GM19043 (cell line): Measurements from ENCODE around the gene ARPIN.
"Not testable (repeated sequence)": the region's sequence is repeated elsewhere in the genome, so short reads cannot be mapped to it uniquely, and the experiment has no call there.

ENCODE experiments used
- ATAC-seq: cut with Tn5 transposase; IDR thresholded peaks from one replicate; pipeline ENCODE4 v1.9.1; 2021; ENCODE audit warnings: low read depth; ENCODE audit not compliant: unreplicated experiment

Gene ARPIN

DNA sequence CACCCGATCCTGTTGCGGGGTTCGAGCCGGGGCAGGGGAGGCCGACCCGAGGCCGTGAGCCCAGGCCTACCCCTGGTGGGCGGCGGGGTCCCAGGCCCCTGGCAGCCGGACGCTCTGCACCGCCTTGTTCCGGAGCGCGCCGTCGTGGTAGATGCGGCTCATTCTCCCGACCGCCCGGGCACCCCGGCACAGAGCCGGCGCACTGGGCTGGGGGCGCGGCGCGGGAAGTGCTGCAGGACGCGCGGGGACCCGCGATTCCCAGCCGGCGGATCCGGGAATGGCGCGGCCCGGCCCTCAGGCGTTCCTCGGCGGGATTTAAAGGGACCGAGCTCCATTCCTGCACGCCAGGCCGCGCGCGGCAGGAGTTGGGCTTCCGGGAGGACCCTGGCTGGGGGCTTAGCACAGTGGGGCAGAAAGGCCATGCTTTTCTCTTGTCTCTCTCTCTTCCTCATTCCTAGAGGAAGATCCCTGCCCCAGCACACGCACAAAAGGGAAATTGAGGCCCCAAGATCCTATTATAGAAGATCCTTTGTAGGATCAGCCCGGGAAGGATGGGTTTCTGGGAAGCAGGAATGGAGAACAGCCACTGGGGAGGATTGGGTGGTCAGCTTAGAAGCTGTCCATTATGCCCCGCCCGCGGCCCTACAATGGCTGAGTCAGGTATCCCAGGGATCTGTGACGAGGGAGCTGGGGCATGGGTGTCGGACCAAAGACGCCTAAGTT is at the start of gene ARPIN:
Gene ARPIN, minus strand, starts transcription at position 279 of the 723 bp plus-strand sequence. Its CDS starts 117 bp downstream, at position 162.
- ATAC-seq: no peak

DNA sequence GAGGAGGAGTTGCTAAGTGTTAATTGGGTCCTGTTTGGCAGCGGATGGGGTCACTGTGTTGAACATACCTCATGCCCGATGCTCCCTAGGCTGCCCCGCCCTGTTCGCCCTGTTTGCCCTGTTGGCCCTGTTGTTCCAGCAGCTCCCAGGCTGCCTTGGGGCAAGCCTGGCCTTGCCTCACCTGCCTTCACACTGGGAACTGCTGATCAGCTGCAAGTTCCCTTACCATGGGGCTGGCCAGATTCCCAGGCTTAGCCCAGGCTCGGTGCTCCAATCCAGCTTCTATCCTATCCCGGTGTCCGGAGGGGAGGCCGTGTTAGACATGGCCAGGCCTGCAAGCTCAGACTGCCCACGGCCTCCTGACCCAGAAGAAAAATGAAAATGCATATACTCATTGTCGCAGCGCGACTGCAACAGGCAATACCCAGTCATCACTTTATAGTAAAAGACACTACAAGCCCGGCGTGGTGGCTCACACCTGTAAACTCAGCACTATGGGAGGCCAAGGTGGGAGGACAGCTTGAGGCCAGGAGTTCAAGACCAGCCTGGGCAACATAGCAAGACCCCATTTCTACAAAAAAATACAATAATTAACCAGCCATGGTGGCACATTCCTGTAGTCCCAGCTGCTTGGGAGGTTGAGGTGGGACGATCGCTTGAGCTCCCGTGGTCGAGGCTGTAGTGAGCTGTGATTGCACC is 45.5 kb upstream of the ARPIN start:
- no peak for ATAC-seq

DNA sequence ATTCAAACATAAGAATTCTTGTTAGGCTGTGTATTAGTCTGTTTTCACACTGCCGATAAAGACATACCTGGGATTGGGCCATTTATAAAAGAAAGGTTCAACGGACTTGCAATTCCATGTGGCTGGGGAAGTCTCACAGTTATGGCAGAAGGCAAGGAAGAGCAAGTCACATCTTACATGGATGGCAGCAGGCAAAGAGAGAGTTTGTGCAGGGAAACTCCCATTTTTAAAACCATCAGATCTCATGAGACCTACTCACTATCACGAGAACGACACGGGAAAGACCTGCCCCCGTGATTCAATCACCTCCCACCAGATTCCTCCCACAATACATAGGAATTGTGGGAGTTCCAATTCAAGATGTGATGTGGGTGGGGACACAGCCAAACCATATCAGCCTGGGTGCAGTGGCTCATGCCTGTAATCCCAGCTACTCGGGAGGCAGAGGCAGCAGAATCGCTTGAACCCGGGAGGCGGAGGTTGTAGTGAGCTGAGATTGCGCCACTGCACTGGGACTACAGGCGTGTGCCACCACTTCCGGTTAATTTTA is 42.8 kb upstream of the ARPIN start:
- not testable (repeated sequence) for ATAC-seq

DNA sequence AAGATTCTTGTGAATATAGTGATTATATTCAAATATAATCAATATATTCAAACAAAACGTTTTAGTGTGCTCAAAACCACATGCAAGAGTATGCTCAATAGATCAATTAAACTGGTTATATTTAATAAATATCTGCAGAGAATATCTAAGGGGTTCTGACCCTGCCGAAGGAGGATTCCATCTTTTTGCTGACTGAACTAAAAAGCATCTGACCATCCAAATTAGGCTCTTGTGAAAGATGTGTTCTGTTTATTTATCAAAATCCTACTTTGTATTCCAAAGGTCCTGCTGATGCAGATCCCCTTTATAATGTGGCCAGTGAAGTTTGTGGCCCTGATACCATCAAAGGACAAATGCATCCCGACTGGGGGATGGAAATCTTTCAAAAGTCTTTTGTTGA is 41.8 kb upstream of the ARPIN start:
- ATAC-seq: no peak

DNA sequence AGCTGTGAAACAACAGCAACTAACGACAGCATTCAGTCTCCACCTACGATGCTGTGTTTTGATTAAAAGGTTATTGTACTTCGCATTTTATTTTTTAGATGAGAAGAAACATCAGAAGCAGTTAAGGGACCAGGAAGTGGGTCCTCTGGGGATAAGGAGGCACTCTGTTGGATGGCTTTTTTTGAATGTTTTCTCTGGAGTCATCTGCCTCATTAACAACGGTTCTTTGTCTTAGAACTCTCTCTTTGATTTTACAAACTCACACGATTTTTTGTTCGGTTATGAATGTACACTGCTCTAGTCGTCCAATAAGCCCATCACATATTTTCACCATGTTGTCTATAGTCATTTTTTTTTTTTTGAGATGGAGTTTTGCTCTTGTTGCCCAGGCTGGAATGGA is 36.0 kb upstream of the ARPIN start:
- ATAC-seq: no peak

DNA sequence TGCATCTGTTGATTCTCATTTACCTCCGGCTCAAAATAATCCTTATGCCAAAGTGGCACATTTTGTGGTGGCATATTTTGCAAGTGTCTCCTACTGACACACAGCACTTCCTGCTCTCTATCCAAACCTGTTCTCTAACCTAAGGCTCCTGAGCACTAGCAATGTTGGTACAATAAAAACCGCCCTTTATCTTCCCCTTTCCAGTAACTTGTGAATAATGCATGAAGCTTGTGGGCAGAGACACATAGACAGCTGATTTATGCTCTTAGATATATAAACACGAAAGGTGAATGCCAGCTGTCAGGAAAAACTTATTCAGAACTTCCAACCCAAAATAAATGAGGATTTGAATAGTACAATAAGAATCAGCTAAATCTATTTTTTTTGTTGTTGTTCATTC is 34.6 kb upstream of the ARPIN start:
- no peak for ATAC-seq

DNA sequence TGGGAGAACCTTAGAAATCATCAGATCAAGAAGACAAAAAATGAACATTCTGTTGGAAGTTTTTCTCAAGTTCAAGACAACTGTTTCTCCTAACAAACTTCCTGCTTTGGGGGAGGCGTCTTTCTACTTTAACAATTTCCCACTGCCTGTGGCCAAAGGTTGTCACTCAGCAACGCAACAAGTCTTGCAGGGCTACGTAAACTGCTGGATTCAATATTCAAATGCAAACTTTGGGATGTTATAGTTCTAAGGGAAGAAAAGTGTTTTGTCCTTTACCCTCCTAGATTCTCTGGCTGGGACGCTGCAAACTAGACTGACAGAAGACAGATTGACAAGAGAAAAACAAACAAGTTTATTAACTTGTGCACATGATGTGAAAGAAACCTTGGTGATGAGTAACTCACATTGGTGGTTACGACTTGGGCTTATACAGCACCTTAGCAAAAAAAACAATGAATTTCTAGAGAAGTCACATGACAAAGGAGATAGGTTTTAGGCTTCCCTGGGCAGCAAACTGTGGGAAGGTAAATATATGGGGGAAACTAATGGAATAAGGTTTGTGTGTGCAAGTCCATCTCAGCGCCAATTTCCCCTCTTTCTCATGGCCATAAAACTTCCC is 34.0 kb upstream of the ARPIN start:
- no peak for ATAC-seq

DNA sequence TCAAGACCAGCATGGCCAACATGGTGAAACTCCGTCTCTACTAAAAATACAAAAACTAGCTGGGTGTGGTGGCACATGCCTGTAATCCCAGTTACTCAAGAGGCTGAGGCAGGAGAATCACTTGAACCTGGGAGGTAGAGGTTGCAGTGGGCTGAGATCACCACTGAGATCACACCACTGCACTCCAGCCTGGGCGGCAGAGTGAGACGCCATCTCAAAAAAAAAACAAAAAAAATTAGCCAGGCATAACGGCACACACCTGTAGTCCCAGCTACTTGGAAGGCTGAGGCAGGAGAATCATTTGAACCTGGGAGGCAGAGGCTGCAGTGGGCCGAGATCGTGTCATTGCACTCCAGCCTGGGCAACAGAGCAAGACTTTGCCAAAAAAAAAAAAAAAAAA is 31.0 kb upstream of the ARPIN start:
- ATAC-seq: not testable (repeated sequence)

DNA sequence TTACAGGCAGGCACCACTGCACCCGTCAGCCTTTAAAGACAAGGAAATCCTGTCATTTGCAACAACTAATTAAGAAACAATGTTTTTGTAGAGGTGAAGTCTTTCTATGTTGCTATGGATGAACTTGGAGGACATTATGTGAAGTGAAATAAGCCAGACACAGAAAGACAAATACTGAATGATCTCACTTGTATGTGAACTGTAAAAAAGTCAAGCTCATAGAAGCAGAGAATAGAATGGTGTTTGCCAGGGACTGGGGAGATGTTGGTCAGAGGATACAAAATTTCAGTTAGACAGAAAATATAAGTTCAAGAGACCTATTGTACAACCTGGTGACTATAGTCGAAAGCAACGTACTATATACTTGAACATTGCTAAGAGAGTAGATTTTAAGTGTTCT is 27.2 kb upstream of the ARPIN start:
- ATAC-seq: no peak

DNA sequence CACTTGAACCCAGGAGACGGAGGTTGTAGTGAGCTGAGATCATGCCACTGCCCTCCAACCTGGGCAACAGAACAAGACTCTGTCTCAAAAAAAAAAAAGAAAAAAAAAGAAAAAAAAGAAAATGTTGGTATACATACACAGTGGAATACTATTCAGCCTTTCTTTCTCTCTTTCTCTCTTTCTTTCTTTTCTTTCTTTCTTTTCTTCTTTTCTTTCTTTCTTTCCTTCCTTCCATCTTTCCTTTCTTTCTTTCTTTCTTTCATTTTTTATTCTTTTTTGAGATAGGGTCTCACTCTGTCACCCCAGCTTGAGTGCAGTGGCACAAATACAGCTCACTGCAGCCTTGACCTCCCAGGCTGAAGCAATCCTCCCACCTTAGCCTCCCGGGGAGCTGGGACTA is 26.6 kb upstream of the ARPIN start:
- ATAC-seq: not testable (repeated sequence)

DNA sequence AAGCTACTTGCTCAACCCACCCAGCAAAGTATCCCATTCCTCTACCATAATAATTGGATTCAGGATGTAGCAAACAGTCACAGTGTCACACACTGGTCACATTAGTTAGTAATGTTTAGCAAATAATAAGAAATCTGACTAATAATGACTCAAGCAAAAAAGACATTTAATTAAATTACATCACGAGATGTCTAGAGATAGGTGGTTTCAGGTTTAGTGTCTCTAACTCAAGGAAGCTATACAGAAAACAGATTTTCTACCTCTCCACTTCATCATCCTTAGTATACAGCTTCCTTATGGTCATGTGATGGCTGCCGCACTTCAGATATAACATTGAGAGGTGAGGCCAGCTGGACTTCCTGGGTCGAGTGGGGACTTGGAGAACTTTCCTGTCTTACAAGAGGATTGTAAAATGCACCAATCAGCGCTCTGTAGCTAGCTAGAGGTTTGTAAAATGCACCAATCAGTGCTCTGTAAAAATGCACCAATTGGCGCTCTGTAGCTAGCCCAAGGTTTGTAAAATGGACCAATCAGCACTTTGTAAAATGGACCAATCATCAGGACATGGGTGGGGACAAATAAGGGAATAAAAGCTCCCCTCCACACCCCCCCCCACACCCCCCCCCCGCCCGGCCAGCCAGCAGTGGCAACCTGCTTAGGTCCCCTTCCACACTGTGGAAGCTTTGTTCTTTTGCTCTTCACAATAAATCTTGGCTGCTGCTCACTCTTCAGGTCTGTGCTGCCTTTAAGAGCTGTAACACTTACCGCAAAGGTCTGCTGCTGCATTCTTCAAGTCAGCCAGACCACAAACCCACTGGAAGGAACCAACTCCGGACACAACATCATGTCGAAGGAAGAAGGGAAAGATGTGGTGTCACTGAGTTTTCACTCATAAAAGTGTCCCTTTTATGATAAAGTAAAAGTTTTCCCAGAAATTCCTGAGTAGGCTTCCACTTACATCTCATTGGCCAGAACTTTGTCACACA is 24.9 kb upstream of the ARPIN start:
- ATAC-seq: no peak

DNA sequence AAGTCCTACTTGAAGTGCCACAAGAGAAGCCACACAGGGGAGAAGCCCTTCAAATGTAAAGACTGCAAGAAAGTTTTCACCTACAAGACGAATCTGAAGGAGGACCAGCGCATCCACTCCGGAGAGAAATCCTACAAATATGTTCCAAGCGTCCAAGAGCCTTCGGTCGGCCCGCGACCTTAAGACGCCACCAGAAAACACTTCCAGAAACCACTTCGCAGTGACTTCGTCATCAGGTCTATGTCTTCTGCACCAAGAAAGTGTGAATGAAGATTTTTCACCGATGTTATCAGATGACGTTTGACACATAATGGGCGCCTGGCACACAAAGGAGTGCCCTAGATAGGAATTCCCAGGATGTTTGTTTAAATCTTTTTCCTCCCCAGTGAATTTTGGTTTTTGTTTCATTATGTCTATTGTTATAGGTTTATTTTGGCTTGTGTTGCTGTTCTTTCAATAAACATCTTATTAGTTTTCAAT is 24.1 kb upstream of the ARPIN start:
- no peak for ATAC-seq

DNA sequence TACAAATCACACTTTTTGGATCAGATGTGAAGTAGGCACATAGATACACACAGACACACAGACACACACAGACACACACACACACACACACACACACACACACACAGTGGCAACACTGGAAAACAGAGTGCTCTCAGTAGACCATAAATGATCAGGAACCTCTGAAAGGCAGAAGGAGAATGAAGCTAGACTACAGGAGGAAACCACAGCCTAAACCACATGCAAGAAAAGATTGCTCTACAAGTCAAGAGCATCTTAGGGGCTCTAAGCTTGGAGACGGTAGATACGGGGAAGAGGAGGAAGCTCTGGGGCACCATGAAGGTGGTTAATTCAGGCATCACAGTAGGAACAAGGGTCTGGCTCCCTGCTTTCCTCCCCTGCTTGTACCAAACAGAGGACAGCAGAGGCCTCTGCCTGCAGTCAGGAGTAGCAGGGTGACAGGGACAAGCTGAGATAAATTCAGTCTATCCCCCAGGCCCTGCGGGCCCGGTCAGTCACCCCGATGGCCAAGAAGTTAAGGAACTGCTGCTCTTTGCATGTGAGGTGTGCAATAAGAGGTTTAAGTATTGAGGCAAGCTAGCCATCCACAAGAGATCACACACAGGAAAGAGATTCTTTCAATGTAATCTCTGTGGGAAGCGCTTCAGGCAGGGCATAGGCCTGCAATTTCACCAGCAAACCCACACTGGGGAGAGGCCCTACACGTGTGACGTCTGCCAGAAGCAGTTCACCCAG is 23.5 kb upstream of the ARPIN start:
- ATAC-seq: no peak

DNA sequence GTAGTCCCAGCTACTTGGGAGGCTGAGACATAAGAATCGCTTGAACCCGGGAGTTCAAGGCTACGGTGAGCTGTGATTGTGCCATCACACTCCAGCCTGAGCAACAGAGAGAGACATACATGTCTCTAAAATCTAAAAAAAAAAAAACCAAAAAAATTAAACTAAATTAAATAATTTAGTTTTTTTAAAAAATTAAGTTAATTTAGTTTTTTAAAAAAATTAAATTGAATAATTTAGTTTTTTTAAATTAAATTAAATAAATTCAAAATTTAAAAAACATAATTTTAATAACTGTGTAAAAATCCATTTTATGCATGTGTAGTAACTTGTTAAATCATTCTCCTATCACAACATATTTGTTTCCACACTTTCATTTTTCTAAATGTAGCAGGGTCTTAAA is 20.1 kb upstream of the ARPIN start:
- no peak for ATAC-seq

DNA sequence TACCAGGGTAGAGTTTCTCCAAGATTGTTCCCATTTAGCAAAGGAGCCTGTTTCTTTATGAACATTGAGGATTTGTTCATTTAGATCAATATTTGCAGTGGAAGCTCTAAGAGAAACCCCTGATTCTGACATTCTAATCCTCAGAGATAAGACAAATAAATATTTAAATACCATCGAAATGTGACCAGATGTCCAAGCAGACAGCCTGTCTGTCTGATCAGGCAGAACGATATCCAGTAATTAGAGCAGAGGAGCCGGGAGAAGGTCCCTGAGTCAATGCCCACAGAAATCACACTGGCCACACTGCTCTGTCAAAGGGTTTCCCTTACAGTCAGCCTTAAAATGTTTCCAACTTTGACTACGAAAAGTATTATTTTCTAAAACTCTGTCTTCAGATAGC is 15.7 kb upstream of the ARPIN start:
- no peak for ATAC-seq

DNA sequence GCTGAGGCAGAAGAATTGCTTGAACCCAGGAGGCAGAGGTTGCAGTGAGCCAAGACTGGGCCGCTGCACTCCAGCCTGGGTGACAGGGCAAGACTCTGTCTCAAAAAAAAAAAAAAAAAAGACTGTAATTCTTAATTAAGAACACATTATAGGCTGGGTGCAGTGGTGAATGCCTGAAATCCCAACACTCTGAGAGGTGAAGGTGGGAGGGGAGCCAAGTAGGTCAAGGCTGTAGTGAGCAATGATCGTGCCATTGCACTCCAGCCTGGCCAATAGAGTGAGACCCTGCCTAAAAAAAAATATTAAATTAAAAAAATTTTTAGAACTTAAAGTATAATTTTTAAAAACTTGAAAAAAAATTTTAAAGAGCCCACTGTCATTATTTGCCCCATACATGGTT is 13.4 kb upstream of the ARPIN start:
- no peak for ATAC-seq

DNA sequence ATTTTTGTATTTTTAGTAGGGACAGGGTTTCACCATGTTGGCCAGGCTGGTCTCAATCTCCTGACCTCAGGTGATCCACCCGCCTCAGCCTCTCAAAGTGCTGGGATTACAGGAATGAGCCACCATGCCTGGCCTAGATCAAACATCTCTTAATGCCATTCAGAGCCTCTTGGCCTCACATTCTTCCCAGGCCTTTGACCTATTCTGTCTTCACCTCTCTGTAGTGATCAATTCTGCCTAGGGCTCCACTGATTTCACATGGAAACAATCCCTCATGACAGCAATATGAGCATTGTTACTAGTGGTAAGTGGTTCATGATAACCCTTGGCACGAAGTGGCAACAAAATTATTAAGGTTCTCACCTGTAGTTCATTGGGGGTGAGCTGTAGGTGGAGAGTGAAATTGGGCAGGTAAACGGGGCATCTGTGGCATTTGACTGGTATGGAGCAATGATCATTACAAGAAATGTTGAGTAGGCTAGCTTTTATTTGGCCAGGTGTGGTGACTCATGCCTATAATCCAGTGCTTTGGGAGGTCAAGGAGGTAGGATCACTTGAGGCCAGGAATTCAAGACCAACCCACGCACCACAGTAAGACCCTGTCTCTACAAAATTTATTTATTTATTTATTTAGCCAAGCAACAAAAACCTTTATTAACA is 4.8 kb upstream of the ARPIN start:
- no peak for ATAC-seq

DNA sequence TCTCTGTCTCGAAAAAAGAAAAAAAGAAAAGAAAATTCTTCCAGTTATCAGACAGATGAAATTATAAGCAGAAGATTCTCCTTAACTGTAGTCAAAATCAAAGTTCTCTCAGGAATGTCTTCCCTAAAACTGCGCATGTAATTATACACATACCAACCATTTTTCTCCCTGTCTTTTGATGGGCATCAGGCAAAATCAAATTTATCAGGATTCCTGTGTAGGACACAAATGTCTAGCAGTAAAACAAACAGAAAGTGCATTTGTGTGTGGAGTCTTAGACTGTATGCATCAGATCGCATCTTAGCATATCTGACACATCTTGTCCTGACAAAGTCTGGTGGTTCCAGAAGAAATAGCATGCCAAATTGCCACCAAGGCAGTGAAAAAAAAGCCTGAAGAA is 3.9 kb upstream of the ARPIN start:
- no peak for ATAC-seq

DNA sequence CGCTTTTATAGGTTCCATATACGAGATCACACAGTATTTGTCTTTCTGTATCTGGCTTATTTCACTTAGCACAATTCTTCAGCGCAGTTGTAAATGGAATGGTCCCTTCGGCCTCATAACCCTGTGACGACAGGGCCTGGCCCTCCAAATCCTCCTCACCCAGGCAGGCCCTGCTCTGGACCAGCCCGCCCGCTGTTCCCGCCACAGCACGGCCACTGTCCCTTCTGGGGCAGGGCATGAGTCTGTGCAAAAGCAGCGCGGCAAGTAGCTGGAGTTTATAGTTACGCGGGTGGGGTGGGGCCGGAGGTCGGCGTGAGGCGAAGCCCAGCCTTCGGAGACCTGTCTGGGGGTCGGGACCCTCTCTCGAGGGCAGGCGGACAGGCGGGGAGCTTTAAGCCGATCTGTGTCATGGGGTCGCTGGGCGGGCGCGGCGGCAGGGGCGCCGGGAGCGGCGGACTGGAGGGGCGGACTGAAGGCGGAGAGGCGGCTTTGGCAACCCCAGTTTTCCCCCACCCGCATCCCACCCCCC is 543 bp downstream of the ARPIN start:
- no peak for ATAC-seq
